ENCODE data around the gene SIT1. TPM values are rescaled to one million over a fixed set of nuclear protein-coding genes. Genes with fewer than 3 reads are reported as not detected.

SIT1 gene
- total RNA-seq, 1 donor from 2014 or later, result not detected

Small RNAs within 50 kb of the gene (microRNA-seq; reads per million reads assigned to microRNA genes)
- not detected for gene MIR4667

Other genes starting within 250 kb of the SIT1 start
- 44.5 TPM for gene RUSC2, start 160.8 kb downstream of the SIT1 start, total RNA-seq
- 34.2 TPM for gene TESK1, start 45.7 kb downstream of the SIT1 start, total RNA-seq
- 0.59 TPM for gene CD72, start 32.5 kb downstream of the SIT1 start, total RNA-seq
- gene RMRP, start 7.1 kb upstream of the SIT1 start, total RNA-seq, result 10,677 TPM
- gene CCDC107, start 7.4 kb upstream of the SIT1 start, total RNA-seq, result 47.7 TPM
- gene ARHGEF39, start 14.3 kb upstream of the SIT1 start, total RNA-seq, result 0.48 TPM
- 0.48 TPM for gene CA9, start 23.0 kb upstream of the SIT1 start, total RNA-seq
- gene TPM2, start 39.0 kb upstream of the SIT1 start, total RNA-seq, result 690 TPM
- 291 TPM for gene TLN1, start 81.3 kb upstream of the SIT1 start, total RNA-seq
- 25.0 TPM for gene CREB3, start 81.7 kb upstream of the SIT1 start, total RNA-seq
- gene GBA2, start 98.3 kb upstream of the SIT1 start, total RNA-seq, result 98.6 TPM
- 40.0 TPM for gene RGP1, start 98.4 kb upstream of the SIT1 start, total RNA-seq
- not detected for gene MSMP, start 103.3 kb upstream of the SIT1 start, total RNA-seq
- gene NPR2, start 140.7 kb upstream of the SIT1 start, total RNA-seq, result 20.4 TPM
- 3.5 TPM for gene SPAG8, start 161.3 kb upstream of the SIT1 start, total RNA-seq
- gene HINT2, start 164.1 kb upstream of the SIT1 start, total RNA-seq, result 57.6 TPM
- not detected for gene FAM221B, start 177.8 kb upstream of the SIT1 start, total RNA-seq
- 22.0 TPM for gene TMEM8B, start 178.3 kb upstream of the SIT1 start, total RNA-seq
- gene OR13J1, start 219.5 kb upstream of the SIT1 start, total RNA-seq, result not detected